OCI-LY3 (cell line): Measurements from ENCODE around the gene VAMP4.

Experiments
- H2AFZ ChIP-seq: fragments of 200-600, 300-600 bp; shearing (Covaris generic); 2 replicates; pipeline ENCODE4 v1.6.0; 2014; ENCODE audit warnings: antibody characterized with exemption, low read depth, low read length
- H3K27ac ChIP-seq: fragments of 200-600, 300-600 bp; sonication (generic); 2 replicates; pipeline ENCODE4 v1.5.1; 2014; ENCODE audit warnings: mild to moderate bottlenecking, low read length, moderate library complexity, mixed read lengths
- H3K27me3 ChIP-seq: fragments of 200-600, 300-600 bp; sonication (generic); 2 replicates; pipeline ENCODE4 v1.6.1; 2014; ENCODE audit warnings: low read depth, low read length, mixed read lengths
- H3K36me3 ChIP-seq: fragments of 200-600, 300-600 bp; sonication (generic); replicated peaks from 2 replicates; pipeline ENCODE3; 2014; ENCODE audit warnings: low read depth, low read length, mixed read lengths
- H3K4me1 ChIP-seq: fragments of 300-600, 200-600 bp; sonication (generic); 2 replicates; pipeline ENCODE4 v1.6.1; 2014; ENCODE audit warnings: low read length, mixed read lengths
- H3K4me2 ChIP-seq: fragments of 200-600, 300-600 bp; sonication (generic); 2 replicates; pipeline ENCODE4 v1.6.1; 2014; ENCODE audit warnings: low read length, mixed read lengths
- H3K4me3 ChIP-seq: fragments of 300-600, 200-600 bp; sonication (generic); 2 replicates; pipeline ENCODE4 v1.5.1; 2014; ENCODE audit warnings: antibody characterized with exemption, mild to moderate bottlenecking, low read length, moderate library complexity
- H3K79me2 ChIP-seq: fragments of 300-600, 200-600 bp; shearing (Covaris generic); 2 replicates; pipeline ENCODE4 v1.6.1; 2014; ENCODE audit warnings: mild to moderate bottlenecking, low read length, mixed read lengths
- H3K9ac ChIP-seq: fragments of 300-600, 200-600 bp; shearing (Covaris generic); 2 replicates; pipeline ENCODE4 v1.6.0; 2014; ENCODE audit warnings: mild to moderate bottlenecking, low read length, moderate library complexity
- H3K9me3 ChIP-seq: fragments of 200-600, 300-600 bp; shearing (Covaris generic); 2 replicates; pipeline ENCODE4 v1.6.1; 2014; ENCODE audit warnings: low read length, mixed read lengths; ENCODE audit not compliant: insufficient read depth
- H4K20me1 ChIP-seq: fragments of 200-600, 300-600 bp; sonication (generic); 2 replicates; pipeline ENCODE4 v1.6.1; 2016; ENCODE audit warnings: low read length, mixed read lengths; ENCODE audit not compliant: insufficient read depth
- EZH2phosphoT487 ChIP-seq: fragments of 200-600 bp; shearing (Covaris generic); IDR thresholded peaks from 2 replicates; pipeline ENCODE4 v1.6.1; 2018; ENCODE audit warnings: antibody characterized with exemption, mixed run types, low read depth
- TF ChIP-seq, protein P1 (sequence below): fragments of 200-600, 300-600 bp; sonication (generic); IDR thresholded peaks from 2 replicates; pipeline ENCODE4 v1.5.1; 2014; ENCODE audit warnings: antibody characterized with exemption, low read length, low read depth

VAMP4 gene

DNA sequence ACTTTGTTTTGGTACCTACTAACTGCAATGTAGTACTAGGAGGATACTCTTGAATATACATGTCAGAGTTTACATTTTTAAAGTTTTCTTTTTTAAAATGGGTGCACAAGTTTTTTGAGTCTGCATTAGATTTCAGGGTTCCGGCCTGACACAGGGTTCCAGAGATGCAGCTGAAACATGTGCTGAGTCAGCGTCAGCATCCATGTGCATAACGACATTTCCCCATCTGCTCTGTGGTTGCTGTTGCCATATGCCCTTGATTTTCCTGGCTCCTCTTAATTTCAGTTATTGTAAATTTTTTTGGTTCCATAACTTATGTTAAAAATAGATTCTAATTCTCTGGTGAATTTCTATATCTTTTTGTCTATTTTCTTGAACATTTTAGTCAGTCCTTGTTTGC is 27.3 kb upstream of the VAMP4 start:
- H3K36me3 ChIP-seq, result no peaks in the 10 kb centered on the region
- H2AFZ ChIP-seq, result no peak overlapping the region
- H3K27ac ChIP-seq, result no peak overlapping the region
- H3K9ac ChIP-seq, result no peak overlapping the region
- H3K27me3 ChIP-seq, result no peaks in the 10 kb centered on the region
- H3K4me1 ChIP-seq, result peaks cover 18% of the 10 kb centered on the region
- H3K79me2 ChIP-seq, result no peaks in the 10 kb centered on the region
- TF ChIP-seq, protein P1, sequence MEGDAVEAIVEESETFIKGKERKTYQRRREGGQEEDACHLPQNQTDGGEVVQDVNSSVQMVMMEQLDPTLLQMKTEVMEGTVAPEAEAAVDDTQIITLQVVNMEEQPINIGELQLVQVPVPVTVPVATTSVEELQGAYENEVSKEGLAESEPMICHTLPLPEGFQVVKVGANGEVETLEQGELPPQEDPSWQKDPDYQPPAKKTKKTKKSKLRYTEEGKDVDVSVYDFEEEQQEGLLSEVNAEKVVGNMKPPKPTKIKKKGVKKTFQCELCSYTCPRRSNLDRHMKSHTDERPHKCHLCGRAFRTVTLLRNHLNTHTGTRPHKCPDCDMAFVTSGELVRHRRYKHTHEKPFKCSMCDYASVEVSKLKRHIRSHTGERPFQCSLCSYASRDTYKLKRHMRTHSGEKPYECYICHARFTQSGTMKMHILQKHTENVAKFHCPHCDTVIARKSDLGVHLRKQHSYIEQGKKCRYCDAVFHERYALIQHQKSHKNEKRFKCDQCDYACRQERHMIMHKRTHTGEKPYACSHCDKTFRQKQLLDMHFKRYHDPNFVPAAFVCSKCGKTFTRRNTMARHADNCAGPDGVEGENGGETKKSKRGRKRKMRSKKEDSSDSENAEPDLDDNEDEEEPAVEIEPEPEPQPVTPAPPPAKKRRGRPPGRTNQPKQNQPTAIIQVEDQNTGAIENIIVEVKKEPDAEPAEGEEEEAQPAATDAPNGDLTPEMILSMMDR, result no peak
- TF ChIP-seq EZH2phosphoT487, result no peak
- no peaks in the 10 kb centered on the region for H4K20me1 ChIP-seq
- no peaks in the 10 kb centered on the region for H3K9me3 ChIP-seq
- no peak overlapping the region for H3K4me3 ChIP-seq
- no peak overlapping the region for H3K4me2 ChIP-seq

DNA sequence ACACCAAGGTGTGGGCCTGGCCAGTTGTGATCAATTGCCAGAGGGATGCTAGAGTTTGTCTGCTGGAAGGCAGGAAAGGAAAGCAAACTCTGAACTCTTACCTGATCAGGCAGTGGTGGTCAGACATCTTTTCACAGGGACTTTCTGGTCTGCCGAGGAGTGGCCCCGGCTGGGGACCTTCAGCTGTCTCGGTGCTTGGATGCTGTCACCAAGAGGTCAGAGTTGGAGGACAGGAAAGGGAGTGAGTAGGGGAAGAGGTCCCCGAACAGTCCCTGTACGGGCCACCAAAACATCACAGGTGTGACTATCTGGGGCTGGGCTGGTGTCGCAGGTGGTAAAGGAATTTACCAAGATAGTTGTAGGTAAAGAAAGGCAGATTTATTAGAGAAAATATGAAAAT is 21.9 kb upstream of the VAMP4 start:
- Histone ChIP-seq H3K36me3 (no peaks in the 10 kb centered on the region), H3K4me1 (no peaks in the 10 kb centered on the region), H3K9ac (no peak overlapping the region), H3K27ac (no peak overlapping the region), H2AFZ (no peak overlapping the region), H3K9me3 (no peaks in the 10 kb centered on the region), H3K4me2 (no peak overlapping the region), H3K4me3 (no peak overlapping the region), H4K20me1 (no peaks in the 10 kb centered on the region), H3K79me2 (no peaks in the 10 kb centered on the region), H3K27me3 (no peaks in the 10 kb centered on the region)
- TF ChIP-seq, protein P1, result no peak
- TF ChIP-seq EZH2phosphoT487, result no peak

DNA sequence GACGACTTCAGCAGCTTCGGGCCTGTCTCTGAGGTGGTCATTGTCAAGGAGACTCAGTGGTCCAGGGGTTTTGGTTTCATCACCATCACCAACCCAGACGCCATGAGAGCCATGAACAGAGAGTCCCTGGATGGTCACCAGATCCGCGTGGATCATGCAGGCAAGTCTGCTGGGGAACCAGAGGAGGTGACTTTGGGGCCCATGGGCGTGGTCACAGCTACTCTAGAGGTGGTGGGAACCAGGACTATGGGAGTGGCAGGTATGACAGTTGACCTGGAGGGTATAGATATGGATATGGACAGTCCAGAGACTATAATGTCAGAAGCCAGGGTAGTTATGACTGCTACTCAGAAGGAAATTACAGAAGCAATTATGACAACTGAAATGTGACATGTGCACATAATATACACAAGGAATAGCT is 20.3 kb upstream of the VAMP4 start:
- no peaks in the 10 kb centered on the region for H3K9me3 ChIP-seq
- TF ChIP-seq, protein P1, result no peak
- TF ChIP-seq EZH2phosphoT487, result no peak
- H3K4me2 ChIP-seq, result no peak overlapping the region
- H3K4me3 ChIP-seq, result no peak overlapping the region
- no peak overlapping the region for H3K27ac ChIP-seq
- H4K20me1 ChIP-seq, result no peaks in the 10 kb centered on the region
- H3K9ac ChIP-seq, result no peak overlapping the region
- peaks cover 4% of the 10 kb centered on the region; the same call in 1 of the 2 replicates for H3K27me3 ChIP-seq
- no peaks in the 10 kb centered on the region for H3K36me3 ChIP-seq
- H3K4me1 ChIP-seq, result no peaks in the 10 kb centered on the region
- no peak overlapping the region for H2AFZ ChIP-seq
- H3K79me2 ChIP-seq, result no peaks in the 10 kb centered on the region

DNA sequence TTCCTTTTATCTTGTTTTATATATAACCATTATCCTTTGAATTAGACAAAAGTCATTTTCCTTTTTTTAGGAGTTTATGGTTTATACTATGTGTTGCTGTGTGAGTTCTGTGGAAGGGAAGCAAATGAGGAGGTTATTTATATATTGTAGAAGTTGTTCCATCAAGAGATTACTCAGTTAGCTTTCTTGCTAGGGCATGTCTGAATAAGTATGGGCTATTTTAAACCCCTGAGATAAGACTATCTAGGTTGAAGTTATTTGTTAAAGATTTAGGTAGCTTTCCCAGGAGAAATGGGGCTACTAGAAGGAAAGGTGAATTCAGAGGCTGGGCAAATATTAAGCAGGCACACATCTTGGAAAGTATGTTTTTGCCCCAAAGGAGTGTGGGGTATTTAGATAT is 16.1 kb upstream of the VAMP4 start:
- no peak for TF ChIP-seq EZH2phosphoT487
- TF ChIP-seq, protein P1, result no peak
- H4K20me1 ChIP-seq, result no peaks in the 10 kb centered on the region
- H3K9ac ChIP-seq, result no peak overlapping the region
- no peak overlapping the region for H3K4me3 ChIP-seq
- no peaks in the 10 kb centered on the region for H3K4me1 ChIP-seq
- H3K27ac ChIP-seq, result no peak overlapping the region
- H3K36me3 ChIP-seq, result no peaks in the 10 kb centered on the region
- H2AFZ ChIP-seq, result no peak overlapping the region
- no peaks in the 10 kb centered on the region for H3K79me2 ChIP-seq
- no peaks in the 10 kb centered on the region for H3K9me3 ChIP-seq
- peaks cover 4% of the 10 kb centered on the region; the same call in 1 of the 2 replicates for H3K27me3 ChIP-seq
- no peak overlapping the region for H3K4me2 ChIP-seq
